ENCODE data around the gene CAGE1.

The CAGE1 gene

GRCh38 chr6:7389451-7390225 lies at the start of gene CAGE1, which contains the start of gene RIOK1:
Gene CAGE1, minus strand, starts transcription at chr6:7389742. Its CDS starts 2,569 bp downstream, at chr6:7387173.
Gene RIOK1, plus strand, starts transcription at chr6:7389808. Its CDS starts 195 bp downstream, at chr6:7390003.
- ChIA-PET POLR2A (interaction anchor here (0.6 to 1.5 kb wide), 10 partner anchors 10 to 200 kb away, joined by 3 to 6 read pairs (median 3); partner anchors contain the start of gene SNRNP48), CTCF (interaction anchor here (0.6 to 1.6 kb wide), 5 partner anchors 20 to 666 kb away, joined by 3 to 4 read pairs (median 3); no protein-coding TSS in a partner anchor)
- peak within 1 kb of the TSS; percentile 88 for H3K4me3 ChIP-seq (ENCODE audit: low read depth, low read length)
- DNase-seq (ENCODE audit: low read depth, low spot score): peak; percentile 42
- TF ChIP-seq, protein P1, sequence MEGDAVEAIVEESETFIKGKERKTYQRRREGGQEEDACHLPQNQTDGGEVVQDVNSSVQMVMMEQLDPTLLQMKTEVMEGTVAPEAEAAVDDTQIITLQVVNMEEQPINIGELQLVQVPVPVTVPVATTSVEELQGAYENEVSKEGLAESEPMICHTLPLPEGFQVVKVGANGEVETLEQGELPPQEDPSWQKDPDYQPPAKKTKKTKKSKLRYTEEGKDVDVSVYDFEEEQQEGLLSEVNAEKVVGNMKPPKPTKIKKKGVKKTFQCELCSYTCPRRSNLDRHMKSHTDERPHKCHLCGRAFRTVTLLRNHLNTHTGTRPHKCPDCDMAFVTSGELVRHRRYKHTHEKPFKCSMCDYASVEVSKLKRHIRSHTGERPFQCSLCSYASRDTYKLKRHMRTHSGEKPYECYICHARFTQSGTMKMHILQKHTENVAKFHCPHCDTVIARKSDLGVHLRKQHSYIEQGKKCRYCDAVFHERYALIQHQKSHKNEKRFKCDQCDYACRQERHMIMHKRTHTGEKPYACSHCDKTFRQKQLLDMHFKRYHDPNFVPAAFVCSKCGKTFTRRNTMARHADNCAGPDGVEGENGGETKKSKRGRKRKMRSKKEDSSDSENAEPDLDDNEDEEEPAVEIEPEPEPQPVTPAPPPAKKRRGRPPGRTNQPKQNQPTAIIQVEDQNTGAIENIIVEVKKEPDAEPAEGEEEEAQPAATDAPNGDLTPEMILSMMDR (IDR thresholded peaks at IDR 0.05; ENCODE audit: insufficient read depth, low read length, missing control alignments): peak; percentile 14

DNA sequence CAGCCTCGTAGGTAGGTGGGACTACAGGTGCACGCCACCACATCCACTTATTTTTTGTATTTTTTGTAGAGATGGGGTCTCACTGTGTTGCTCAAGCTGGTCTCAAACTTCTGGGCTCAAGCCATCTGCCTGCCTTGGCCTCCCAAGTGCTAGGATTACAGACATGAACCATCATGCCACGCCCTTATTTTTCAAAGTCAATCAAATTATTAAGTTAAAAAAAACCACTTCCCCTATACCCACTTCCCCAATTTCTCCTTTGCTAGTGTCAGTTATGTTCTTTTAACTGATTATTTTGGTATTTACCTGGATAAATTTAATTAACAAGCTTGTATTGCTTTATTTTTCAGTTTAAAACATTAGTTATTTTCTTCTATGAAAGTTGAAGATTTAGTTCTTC lies 49.7 kb upstream of the CAGE1 start:
- H3K4me3 ChIP-seq (ENCODE audit: low read depth, low read length): no peak overlapping the region
- ChIA-PET CTCF (interaction anchor here (1.0 kb wide), 1 partner anchor 14 kb away, joined by 4 read pairs; no protein-coding TSS in a partner anchor), POLR2A (no interaction called here)
- DNase-seq (ENCODE audit: low read depth, low spot score): no peak
- TF ChIP-seq, protein P1 (IDR thresholded peaks at IDR 0.05; ENCODE audit: insufficient read depth, low read length, missing control alignments): no peak

DNA sequence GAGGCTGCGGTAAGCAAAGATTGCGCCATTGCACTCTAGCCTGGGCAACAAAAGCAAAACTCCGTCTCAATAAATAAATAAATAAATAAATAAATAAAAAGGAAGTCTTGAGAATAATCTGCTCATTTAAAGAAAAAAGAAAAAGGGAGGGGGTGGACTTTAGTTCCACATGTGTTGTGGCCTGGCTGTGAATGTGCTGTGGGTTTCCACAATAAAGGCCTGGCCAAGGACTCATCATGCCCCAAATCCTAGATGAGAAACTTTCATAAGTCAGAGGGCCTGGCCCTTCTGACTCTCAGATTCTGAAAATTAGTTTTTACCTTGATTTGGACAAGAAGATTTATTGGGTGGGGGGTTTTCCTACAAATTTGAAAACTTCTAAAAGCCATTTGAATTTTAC lies 48.5 kb upstream of the CAGE1 start:
- TF ChIP-seq, protein P1 (IDR thresholded peaks at IDR 0.05; ENCODE audit: insufficient read depth, low read length, missing control alignments): no peak
- POLR2A ChIA-PET: interaction anchor here (0.7 kb wide), 1 partner anchor 90 kb away, joined by 3 read pairs; no protein-coding TSS in a partner anchor
- no peak for DNase-seq (ENCODE audit: low read depth, low spot score)
- no peak overlapping the region for H3K4me3 ChIP-seq (ENCODE audit: low read depth, low read length)
- CTCF ChIA-PET: interaction anchor here (0.8 kb wide), 1 partner anchor 83 kb away, joined by 3 read pairs; no protein-coding TSS in a partner anchor

- ChIA-PET CTCF (interaction anchor here (1.4 kb wide), 1 partner anchor 15 kb away, joined by 4 read pairs; no protein-coding TSS in a partner anchor), POLR2A (no interaction called here)
- no peak overlapping the region for H3K4me3 ChIP-seq (ENCODE audit: low read depth, low read length)
- no peak for DNase-seq (ENCODE audit: low read depth, low spot score)
- TF ChIP-seq, protein P1 (IDR thresholded peaks at IDR 0.05; ENCODE audit: insufficient read depth, low read length, missing control alignments): no peak
These were observed 45.1 kb upstream of the CAGE1 start for GRCh38 chr6:7434672-7435071.

DNA sequence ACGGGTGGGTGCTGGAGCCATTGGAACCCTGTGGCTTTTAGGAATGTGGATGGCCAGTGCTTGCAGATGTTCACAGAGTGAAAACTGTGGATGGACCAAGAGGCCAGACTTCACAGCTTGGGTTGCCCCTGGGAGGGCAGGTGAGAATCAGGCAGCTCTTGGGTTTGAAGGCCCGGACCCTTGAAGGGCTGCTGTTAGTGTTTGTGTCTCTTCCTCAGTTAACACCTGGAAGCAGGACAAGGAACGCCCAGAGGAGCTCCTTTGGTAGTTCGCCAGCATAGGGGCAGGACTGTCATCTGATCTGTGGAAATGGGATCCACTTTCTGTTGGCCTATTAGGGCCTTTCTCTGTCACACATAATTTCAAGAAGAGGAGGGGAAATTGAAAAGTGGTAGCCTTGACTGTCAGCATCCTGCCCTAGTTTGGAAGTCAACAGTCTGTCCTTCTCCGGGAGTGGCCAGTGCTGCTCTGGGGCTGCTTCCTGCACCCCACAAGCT lies 43.6 kb upstream of the CAGE1 start:
- CTCF ChIA-PET: interaction anchor here (1.0 to 1.1 kb wide), 2 partner anchors 8 to 150 kb away, joined by 3 read pairs; no protein-coding TSS in a partner anchor
- POLR2A ChIA-PET: no interaction called here
- no peak overlapping the region for H3K4me3 ChIP-seq (ENCODE audit: low read depth, low read length)
- DNase-seq (ENCODE audit: low read depth, low spot score): no peak
- TF ChIP-seq, protein P1 (IDR thresholded peaks at IDR 0.05; ENCODE audit: insufficient read depth, low read length, missing control alignments): no peak

Measured in AG04449 (cell line).